NCI-H2081 (cell line): ENCODE measurements around the gene NIPAL3.
"Not testable (repeated sequence)": the region's sequence is repeated elsewhere in the genome, so short reads cannot be mapped to it uniquely, and the experiment has no call there.

Source experiments
- DNase-seq, 2 experiments: peaks; one replicate each; lab custom pipeline; 2025; lab: John Stamatoyannopoulos, UW

NIPAL3 gene

GRCh38 chr1:24421502-24421901 is 5.9 kb downstream of the NIPAL3 start:
- DNase-seq = no peak

- DNase-seq = no peak
Measured at GRCh38 chr1:24424207-24424606, 8.6 kb downstream of the NIPAL3 start.

- DNase-seq = no peak
Measured at GRCh38 chr1:24424990-24425389, 9.4 kb downstream of the NIPAL3 start.

DNA sequence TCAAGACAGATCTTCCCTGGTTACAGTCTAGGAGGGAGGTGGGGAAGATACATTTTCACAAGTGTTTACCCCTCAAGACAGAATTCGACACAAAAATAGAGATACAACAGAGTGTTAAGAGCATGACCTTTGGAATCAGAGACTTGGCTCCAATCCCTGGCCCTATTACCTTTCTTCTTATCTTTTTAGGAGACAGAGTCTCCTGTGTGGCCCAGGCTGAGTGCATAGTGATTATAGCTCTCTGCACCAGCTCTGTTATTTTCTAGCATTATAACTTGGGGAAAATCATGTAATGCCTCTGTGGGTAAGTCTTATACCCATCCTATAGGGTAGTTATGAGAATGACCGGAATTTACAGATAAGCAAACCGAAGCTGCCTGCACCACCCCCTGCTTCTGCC is 9.8 kb downstream of the NIPAL3 start:
- DNase-seq = no peak

GRCh38 chr1:24425922-24426321 is 10.3 kb downstream of the NIPAL3 start:
- no peak for DNase-seq

DNA sequence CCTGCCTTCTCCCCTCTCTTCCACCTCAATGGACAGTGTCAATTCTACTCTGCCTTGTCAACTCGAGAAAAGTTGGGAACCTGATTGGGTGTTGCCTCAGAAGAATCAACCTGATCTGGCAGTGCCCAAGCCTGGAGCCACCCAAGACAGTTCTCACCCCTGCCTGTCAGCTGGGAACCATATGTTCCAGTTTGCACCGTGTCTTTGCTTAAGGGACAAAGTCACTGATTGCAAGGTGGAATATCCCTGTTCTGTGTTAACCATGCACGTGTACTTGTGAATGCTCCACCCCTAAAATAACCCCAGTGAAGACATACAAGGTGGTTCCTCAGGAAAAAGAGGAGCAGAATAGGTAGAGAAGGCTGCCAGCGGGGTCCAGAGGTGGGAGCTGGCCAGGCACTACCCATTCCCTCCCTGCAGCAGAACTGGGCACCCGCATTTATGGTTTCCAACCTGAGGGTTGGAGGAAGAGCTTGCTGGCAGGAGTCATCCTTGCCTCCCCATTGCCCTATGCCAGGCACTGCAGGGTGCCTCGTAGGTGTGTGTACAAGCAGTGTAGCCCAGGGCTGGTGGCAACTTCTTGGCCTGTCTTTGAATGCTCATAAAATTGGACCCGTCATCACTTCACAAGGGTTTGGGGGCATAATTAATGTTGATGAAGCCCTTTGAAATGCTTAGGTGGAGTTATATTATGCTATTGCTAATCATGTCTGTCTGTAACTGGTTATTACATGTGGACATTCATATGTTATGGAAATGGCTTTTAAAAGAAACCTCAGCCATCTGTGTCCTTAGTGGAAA is 11.3 kb downstream of the NIPAL3 start:
- DNase-seq = no peak

GRCh38 chr1:24427545-24427862 is 11.9 kb downstream of the NIPAL3 start:
- DNase-seq = no peak

GRCh38 chr1:24435782-24436365 is 20.3 kb downstream of the NIPAL3 start:
- DNase-seq = no peak

- no peak for DNase-seq
Measured at GRCh38 chr1:24437631-24438396, 22.2 kb downstream of the NIPAL3 start.

DNA sequence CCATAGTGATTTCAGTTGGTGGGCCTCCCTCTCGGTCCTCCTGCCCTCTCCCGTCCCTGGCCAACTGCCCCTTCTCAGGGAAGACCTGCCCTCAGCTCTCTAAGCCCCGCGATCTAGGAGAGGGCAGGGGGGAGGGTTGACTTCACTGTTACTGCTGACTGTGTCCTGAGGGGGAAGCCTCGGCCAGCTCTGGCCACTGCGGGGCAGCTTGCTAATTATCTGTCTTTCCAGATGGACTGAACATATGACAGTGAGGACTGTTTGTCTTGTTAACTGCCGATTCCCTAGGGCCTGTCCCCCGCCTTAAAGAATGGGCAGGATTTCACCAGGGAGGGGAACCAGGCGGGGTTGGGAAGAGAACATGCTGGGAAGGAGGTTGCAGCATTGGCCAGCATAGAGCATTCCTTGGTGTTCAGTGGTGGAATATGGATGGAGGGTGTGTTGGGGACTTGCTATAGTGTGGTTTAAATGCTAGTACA is 22.9 kb downstream of the NIPAL3 start:
- peak in 1 of 2 experiments; percentile 20 for DNase-seq

GRCh38 chr1:24440436-24440835 is 24.8 kb downstream of the NIPAL3 start:
- no peak for DNase-seq

DNA sequence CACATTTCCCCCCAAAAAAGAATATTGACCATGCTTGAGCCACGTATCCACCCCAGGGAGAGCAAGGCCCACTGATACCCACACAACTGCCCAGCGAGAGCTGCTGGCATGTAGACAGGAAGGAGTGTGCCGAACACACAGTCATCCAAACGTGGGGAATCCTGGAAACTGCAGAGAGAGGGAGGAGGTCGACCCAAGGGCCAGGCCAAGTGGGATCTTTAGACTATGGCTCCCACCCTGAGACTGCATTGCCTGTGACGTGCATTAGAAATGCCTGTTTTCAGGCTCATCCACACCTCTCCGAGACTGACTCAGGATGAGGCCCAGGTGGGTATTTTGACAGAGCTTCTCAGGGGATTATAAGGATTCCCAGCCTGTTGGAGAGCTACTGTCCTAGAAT is 25.9 kb downstream of the NIPAL3 start:
- DNase-seq = no peak

DNA sequence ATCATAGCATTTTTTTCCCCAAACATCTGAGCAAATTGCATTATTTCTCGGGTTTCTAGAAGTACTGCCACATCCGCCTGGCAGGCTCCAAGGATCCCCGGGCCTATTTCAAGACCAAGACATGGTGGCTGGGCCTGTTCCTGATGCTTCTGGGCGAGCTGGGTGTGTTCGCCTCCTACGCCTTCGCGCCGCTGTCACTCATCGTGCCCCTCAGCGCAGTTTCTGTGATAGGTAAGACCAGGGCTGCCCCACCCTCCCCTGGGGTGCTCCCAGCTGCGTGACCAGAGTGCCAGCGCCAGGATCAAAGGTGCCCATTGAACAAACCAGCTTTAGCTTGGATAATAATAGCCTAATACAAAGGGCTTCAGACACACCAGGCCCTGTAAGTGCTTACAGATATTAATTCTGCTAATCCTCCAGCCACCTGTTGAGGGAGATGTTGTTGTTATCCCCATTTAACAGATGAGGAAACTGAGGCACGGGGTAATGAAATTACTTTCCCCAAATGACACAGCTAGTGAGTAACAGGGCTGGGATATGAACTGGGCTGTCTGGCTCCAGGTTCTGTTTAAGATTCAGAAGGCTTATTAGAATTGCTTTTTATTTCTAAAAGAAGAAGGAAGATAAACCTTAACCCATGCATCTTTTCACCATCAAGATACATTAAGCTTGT is 26.5 kb downstream of the NIPAL3 start:
- DNase-seq = no peak

GRCh38 chr1:24442764-24443163 is 27.2 kb downstream of the NIPAL3 start:
- DNase-seq = no peak

DNA sequence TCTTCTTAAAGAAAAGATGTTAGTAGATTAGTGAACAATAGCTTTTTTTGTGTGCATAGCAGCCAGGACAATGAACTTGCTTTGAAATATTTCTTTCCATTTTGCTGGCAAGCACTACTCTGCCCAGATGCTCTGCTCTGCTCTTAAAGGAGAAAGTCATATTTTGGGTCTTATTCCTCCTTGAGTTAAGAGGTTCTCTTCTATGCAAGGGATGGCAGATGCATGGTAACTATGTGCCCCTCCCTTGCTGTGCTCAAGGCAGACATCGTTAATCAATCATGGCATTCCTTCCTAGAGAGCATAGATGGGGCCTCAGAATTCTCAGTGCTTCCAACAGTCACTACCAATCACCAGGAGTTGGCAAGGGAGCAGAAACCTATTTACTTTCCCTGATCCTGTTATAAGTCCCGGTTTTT is 27.6 kb downstream of the NIPAL3 start:
- peak in 1 of 2 experiments; percentile 46 for DNase-seq

DNA sequence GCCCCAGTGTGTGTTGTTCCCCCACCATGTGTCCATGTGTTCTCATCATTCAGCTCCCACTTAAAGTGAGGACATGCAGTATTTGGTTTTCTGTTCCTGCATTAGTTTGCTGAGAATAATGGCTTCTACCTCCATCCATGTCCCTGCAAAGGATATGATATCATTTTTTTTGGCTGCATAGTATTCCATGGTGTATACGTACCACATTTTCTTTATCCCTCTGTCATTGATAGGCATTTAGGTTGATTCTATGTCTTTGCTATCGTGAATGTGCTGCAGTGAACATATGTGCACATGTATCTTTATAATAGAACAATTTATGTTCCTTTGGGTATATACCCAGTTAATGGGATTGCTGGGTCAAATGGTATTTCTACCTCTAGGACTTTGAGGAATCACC is 30.8 kb downstream of the NIPAL3 start:
- DNase-seq = not testable (repeated sequence)

DNA sequence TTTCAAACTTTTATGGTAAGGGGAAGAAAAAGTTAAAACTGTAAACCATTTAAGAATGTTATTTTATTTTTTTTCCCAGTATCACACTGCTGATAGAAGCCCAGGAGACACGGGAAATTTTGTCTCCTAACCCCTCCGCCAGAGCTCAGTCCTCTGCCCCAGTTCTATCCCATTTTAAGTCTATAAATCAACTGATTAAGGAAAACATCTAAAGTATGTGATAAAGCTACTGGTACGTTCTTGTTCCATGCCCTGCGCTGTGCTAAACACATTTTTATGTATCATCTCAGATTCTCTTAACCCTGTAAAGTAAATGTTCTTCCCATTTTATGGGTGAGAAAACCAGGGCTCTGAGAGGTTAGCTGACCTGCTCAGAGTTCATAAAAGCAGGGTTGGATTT is 34.7 kb downstream of the NIPAL3 start:
- DNase-seq = no peak

DNA sequence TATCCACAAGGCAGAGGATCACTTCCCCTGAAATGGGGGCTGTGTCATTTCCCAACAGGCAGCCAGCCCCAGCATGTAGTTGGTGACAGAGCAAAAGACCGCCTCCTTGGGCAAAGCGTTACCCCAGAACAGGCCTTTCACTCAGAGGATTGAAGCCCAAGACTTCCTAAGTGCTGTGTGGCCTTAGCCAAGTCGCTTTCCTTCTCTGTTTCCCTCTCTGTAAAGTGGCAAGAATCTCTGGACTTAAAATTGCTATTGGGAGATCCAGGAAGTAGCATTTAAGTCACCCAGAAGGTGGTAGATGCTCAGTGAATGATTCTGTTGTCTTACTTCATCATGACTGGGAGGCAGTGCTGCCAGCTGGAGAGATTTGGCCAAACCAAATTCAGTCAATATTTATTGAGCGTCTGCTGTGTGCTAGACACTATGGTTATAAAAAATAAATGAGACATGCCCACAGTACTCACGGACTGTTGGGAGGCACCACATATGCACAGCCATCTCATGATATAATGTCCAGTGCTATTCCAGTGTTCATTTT is 35.3 kb downstream of the NIPAL3 start:
- DNase-seq = no peak

DNA sequence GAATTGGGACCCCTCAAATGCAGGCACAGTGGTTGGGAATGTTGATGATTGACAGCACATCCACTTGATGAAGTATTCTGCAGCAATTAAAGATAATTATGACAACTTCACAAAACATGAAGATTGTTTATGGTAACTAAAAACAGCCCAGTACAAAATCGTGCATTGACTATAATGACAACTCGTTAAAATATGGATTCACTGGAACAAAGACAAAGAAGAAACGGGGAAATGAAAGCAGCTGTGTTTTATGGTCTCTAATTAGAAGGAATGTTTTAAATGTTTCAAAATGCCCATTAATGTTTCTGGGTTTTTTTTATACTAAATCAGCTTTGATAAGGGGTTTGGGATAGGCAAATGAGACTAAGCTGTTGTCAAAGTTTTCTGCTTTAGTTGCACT is 36.1 kb downstream of the NIPAL3 start:
- DNase-seq = no peak

- no peak for DNase-seq
Measured at GRCh38 chr1:24452922-24453485, 37.4 kb downstream of the NIPAL3 start.

DNA sequence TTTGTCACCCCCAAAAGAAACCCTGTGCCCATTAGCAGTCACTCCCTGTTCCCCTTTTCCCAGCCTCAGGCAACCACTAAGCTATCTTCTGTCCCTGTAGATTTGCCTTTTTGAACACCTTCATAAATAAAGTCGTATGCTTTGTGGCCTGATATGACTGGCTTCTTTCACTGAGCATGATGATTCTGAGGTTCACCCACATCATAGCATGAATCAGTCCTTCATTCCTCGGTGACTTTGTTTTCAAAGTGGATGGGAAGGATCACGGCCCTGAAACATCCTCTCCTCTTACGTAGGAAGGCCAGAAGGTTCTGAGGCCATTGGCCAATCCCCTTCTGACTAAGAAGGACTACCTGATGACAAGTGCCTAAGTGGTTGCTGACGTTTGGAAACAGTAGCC is 39.1 kb downstream of the NIPAL3 start:
- no peak for DNase-seq

DNA sequence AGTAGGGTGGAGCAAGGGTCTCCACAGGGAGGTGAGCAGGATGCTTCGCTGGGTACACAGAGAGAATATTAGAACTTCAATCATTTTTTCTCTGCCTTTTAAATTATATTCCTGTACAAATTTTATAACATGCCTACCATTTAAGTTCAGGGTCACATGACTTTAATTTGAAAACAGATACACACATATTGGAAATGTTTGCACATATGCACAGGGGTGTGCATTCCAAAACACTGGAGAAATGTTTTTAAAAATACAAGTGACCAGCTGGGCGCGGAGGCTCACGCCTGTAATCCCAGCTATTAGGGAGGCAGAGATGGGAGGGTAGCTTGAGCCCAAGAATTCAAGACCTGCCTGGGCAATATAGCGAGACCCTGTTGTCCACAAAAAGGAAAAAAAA is 39.7 kb downstream of the NIPAL3 start:
- DNase-seq = no peak
